C1 segment of cervical spinal cord (tissue), 14 donors: ENCODE results near the gene CCDC88C.

Source experiments
- DNase-seq, 14 donors: peaks; one replicate each; lab custom pipeline; 2025; lab: John Stamatoyannopoulos, UW

CCDC88C gene

GRCh38 chr14:91364524-91365270 is 52.9 kb downstream of the CCDC88C start:
- DNase-seq = no peak

GRCh38 chr14:91363776-91364523 is 53.7 kb downstream of the CCDC88C start:
- no peak for DNase-seq

GRCh38 chr14:91361233-91361811 is 56.3 kb downstream of the CCDC88C start:
- peak in 1 of 14 donors; percentile 22 for DNase-seq

DNA sequence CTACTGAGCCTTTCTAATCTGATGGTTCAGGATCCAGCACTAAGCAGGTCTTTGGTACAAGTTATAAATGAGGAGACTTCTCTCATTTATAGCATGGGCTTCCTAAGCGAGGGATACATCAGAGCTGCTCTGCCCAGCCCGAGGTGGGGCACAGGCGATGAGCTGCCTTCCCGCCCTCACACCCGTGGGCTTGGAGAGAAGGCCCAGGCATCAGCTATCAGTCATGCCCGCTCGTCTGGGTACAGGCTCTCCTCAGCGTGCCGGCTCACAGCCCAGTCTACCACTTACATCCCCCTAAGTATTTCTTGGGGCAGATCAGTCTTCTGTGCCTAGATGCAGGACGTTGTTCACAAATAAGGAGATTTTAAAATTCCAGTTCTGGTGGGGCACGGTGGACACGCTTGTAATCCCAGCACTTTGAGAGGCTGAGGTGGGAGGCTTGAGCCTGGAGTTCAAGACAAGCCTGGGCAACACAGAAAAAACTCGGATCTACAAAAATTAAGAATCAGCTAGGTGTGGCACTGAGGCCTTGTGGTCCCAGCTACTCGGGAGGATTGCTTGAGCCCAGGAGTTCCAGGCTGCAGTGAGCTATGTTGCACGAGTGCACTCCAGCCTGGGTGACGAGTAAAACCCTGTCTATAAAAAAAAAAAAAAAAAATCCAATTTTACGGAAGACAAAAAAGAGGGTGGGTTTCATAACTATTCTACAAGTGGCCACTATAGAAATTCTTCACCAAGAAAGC is 57.0 kb downstream of the CCDC88C start:
- DNase-seq = no peak

GRCh38 chr14:91358654-91359220 is 58.9 kb downstream of the CCDC88C start:
- no peak for DNase-seq

- no peak for DNase-seq
Measured at GRCh38 chr14:91358025-91358319, 59.6 kb downstream of the CCDC88C start.

DNA sequence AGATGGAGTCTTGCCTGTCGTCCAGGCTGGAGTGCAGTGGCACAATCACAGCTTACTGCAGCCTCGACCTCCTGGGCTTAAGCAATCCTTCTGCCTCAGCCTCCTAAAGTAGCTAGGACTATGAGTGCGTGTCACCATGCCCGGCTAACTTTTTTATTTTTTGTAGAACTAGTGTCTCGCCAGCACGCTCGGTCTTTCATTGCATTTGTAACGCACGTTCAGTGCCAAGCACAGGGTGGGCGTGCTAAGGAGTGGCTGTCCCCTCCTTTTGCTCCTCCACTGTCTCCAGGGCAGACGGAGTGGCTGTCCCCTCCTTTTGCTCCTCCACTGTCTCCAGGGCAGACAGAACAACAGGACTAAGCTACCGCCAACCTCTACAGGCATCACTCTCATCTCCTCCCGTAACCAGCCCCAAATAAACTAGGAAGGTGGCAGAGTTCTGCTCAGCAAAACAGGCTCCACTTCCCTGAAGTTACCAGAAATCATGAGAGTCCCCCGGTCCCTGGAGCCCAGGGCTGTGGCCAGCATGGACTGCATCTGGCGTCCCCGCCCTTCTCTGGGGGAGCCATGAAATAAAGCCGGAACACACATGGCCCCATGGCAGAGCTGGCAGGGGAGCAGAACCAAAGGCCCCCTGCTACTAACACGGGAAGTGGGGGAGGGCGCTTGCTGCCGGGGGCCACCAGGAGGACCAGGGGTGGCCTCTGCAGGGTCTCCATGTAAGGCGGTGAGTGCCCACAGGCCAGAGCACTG is 60.2 kb downstream of the CCDC88C start:
- no peak for DNase-seq

- DNase-seq = no peak
Measured at GRCh38 chr14:91356181-91356763, 61.3 kb downstream of the CCDC88C start.

- no peak for DNase-seq
Measured at GRCh38 chr14:91354979-91355685, 62.5 kb downstream of the CCDC88C start.

DNA sequence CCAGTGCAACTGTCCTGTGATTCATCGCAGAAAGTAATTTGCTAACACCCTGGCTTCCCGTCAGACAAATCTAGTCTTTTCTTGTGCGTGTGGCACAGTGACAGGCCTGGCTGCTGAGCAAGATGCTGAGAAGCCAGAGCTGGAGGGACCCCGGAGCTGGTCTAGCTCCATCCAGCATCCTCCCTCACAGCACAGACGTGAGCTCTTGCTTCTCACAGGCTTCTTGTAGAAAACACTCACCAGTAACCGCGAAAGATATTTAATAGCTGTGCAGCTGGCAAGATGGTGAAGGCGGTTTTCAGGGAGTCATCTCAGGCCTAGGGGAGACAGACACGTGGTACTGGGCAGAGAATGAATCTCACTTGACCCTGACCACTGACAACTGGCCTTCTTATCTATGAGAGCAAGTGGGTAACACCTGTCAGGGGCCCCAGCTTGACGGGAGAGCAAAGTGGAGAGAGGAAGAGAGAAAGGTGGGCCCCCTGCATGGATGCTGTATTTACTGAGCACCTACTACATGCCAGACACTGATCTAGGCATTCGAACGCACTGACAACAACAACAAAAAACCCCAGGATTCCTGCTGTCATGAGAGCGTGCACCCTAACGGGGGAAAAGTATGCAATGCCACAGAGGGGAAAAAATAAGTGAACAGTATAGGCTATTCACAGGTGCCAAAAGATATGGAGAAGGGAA is 63.3 kb downstream of the CCDC88C start:
- peak in 1 of 14 donors; percentile 25 for DNase-seq

DNA sequence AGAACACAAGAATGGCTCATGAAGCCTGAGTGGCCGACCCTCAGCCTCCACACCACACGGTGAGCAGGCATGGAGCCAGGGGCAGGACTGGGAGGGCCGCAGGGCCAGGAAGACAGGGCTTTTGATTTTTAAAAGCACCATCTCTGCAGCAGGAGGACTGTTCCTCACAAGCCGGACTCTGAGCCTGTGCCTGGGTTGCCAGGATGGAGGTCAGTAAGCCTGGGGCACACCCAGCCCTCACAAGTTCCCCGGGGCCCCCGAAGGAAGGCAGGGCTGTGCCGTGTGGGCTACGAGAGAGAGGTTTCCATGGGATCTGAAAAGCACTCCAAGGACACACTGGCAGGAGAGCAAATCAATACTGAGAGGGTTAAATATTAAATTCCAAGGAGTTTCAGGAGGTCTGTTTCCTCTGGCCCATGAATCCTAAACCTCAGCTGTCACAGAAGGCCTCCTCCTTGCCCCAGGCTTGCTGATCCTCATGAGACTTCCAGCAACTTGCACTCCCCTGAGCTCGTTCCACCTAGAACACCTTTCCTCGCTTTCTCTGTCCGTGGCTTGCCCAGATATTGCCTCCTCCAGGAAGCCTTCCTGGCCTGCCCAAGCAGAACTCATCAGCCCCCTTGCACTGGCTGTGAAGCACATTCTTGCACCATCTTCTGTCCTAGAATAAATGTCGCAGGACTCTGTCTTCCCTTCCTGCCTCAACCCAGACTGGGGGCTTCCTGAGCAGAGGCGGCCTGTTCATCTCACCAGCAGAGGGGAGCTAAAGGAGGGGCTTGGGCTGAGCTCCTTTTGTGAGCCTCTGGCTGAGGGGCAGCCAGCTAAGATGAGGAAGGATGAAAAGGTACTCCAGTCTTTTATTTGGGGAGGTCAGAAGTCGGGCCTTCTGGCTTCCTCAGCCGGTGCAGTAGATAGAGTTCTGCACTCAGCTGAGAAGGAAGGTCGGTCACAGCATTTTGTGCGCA is 64.6 kb downstream of the CCDC88C start:
- DNase-seq = no peak

DNA sequence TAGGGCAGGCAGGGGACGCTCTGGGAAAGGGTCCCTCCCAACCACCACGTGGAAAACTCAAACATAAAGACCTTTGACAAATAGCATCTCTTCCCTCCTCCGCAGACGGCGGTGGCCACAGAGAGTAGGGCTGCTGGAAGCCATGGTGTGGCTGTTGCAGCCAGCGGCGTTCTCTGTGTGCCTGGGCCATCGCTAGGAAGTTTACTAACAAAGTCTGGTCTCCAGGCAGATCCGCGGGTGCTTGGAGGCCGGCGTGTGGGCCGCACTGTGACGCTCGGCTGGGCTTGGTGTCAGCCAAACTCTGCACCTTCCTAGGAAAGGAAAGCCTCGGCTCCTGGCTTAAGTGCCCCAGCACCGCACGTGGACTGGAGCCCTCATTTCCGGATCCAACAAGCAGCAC is 65.6 kb downstream of the CCDC88C start:
- DNase-seq = no peak

DNA sequence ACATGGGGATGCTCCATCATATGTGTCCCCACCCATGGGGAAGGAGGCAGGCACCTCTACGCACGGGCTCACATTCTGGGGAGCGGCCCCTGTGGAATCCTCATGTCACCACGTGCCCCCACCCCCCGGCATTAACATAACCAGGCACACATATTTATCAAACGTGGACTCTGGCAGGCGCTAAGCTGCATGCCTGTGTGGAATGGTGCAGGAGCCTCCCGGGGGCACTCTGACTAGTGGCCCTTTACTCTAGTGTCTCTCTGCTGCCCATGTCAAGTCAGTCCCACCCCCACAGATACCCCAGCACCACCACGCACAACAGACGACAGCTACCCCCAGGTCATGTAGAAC is 66.1 kb downstream of the CCDC88C start:
- DNase-seq = no peak

DNA sequence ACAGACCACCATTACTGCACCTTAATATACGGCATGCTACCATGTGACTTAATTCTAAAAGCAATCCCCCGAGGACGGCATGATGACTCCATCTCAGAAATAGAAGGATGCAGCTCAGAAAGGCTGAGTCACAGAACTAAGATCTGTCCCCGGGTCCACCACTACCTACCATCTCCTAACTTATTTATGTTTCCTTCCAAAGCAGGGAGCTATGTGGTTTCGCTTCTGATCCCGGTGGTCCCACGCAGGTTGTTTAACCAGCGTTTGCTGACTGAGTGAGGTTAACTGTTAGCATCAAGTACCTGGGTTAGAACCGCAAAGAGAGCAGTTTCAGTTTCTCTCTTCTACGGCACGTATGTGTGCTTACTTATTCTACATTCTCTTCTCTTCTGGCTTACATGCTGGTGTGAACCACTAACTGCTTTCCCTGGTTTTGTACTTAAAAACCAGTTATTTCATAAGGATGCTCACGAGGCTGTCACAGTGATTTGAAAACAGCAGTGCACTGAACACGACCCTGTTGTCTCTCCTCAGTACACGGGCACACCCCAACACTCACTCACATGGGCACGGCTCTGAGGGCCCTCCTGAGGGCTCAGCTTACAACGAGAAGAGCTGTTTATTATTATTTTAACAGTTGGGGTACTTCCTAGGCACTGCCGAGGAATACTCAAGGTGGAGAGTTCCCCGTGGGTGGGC is 66.7 kb downstream of the CCDC88C start:
- DNase-seq = no peak

- DNase-seq = no peak
Measured at GRCh38 chr14:91350483-91350812, 67.2 kb downstream of the CCDC88C start.

GRCh38 chr14:91349481-91350074 is 68.0 kb downstream of the CCDC88C start:
- no peak for DNase-seq

- no peak for DNase-seq
Measured at GRCh38 chr14:91348845-91349465, 68.7 kb downstream of the CCDC88C start.
